NCI-H446 (cell line): Measurements from ENCODE around the gene LEMD3.
"Not testable (repeated sequence)": the region's sequence is repeated elsewhere in the genome, so short reads cannot be mapped to it uniquely, and the experiment has no call there.

ENCODE experiments used
- DNase-seq, 2 experiments: peaks; one replicate each; lab custom pipeline; 2025; lab: John Stamatoyannopoulos, UW

The LEMD3 gene

GRCh38 chr12:65278576-65279368 lies 109.4 kb downstream of the LEMD3 start, which contains the start of gene MSRB3:
Gene MSRB3, plus strand, starts transcription at chr12:65278683. Its CDS starts 29,897 bp downstream, at chr12:65308580.
- DNase-seq, result no peak

DNA sequence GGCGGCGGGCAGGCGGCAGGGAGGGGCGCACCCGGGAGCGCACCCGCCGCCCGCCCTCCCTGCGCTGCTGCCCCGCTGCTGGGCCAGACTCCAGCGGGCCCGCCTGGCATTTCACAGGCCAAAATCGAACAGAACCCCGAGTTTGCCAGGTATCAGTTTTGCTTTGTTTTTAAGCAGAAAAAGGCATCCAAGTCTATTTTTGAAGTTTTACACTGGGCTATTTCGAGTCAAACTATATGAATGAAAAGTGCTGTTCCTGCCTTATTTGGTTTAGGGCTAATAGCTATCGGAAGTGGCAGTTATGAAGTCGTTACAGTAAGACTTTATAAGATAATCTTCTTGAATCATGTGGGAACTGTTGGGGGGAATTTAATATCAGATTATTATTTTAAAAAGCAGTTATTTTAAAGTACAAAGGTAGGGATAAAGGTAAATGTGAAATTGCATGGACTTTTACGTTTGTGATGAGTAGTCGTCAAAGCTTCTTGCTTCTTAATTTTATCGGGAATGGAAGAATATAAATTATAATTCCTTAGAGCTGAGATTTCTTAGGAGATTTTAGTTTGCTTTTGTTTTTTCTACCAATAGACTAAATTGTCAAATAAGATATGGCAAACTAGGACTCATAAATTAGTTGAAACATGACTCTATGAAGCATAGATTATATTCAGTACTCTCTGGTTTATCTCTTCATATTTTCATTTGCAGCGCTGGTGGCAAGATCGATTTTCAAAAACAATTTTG lies 110.2 kb downstream of the LEMD3 start:
- DNase-seq, result no peak

DNA sequence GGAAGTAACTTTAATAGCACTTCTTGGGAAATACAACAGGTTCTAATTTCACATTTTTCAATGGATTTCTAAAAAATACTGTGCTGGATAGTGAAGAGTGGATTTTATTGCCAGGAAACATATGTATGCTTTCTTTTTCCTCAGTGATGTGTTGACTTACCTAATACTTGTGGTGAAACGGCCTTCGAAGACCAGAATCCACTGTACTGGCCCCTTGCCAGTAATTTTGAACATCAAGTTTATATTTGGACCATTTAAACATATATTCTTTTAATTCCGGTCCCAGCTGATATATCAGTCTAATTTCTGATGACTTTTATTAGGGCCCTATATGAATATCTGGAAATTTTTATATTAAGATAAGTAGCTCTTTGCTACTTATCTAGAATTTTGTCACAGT lies 110.9 kb downstream of the LEMD3 start:
- no peak for DNase-seq

GRCh38 chr12:65282840-65283239 lies 113.5 kb downstream of the LEMD3 start:
- no peak for DNase-seq

GRCh38 chr12:65285532-65285931 lies 116.1 kb downstream of the LEMD3 start:
- DNase-seq, result not testable (repeated sequence)

DNA sequence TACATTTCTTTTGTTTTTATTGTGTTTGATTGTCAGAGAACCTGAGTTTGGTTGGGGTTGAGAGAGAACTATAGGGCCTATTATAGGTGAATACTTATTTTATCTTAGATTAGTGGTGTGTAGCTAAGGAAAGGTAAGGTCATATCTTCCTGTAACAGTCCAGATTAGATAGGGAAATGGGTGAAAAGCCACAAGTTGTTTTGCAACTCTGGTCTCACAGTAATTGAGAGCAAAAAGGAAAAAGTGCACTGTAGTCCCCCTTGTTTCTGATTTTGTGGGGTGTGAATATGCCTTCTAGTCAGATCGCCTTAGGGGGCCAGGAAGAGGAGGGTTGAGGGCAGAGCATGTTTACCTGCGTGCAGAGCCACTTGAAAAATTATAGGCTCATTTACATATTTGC lies 118.0 kb downstream of the LEMD3 start:
- no peak for DNase-seq

- DNase-seq, result no peak
Observed at GRCh38 chr12:65292241-65292640, 122.9 kb downstream of the LEMD3 start.

DNA sequence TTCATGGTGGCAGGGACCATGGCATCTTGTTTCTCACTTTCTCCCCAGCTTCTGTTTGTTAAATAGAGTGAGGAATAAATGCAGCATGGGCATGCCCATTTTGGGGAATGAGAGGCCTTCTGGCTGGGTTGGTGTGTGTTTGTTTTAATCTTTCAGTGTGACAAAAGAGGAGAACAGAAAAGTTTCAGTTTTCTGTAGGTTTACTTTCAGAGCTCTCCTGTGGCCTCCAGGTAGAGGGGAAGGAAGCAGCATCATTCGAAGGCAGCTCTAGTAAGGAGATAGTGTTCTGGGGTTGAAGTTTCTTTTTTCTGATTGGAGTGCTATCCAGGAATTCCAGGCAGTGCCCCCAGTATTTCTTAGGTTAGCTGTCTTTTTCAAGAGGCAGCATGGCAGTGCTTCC lies 124.4 kb downstream of the LEMD3 start:
- DNase-seq, result no peak

DNA sequence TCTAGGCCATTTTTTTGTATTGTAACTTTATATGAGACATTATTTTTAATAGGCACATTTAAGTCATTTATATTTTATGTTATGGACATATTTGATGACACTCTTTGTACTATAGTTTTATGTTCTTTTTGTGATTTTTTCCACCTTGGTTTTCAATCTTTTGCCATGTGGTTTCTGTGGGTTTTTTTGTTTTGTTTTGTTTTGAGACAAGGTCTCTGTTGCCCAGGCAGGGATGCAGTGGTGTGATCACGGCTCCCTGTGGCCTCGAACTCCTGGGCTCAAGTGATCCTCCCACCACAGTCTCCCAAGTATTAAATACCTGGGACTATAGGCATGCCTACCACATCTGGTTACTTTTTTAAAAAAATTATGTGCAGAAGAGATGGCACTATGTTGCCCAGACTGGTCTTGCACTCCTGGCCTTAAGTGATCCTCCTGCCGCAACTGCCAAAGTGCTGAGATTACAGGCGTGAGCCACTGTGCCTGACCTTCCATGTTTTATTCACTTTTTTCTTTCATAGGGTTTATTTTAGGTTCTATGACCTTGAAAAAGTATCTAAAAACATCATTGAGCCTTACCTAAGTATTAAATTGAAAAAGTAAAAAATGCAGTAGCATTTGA lies 125.4 kb downstream of the LEMD3 start:
- no peak for DNase-seq

- DNase-seq, result no peak
Observed at GRCh38 chr12:65296508-65297265, 127.3 kb downstream of the LEMD3 start.
